Stomach (tissue), 9 donors: Measurements from ENCODE around the gene COG3. TPM values are rescaled to one million over a fixed set of nuclear protein-coding genes. Genes with fewer than 3 reads are reported as not detected.

Experiments used
- DNase-seq, 2 donors: peaks; one replicate each; pipeline versions ENCODE4 v3.0.0 to v3.0.0-alpha.2; 2013 to 2019
- H3K27ac ChIP-seq, 5 donors: fragments of 200-600 bp in 4 of 5; sonication (generic) in 4 of 5; one replicate each; pipeline ENCODE4 v1.5.1; 2013 to 2019; ENCODE audit warnings: mild to moderate bottlenecking in 1 of 5, moderate library complexity in 1 of 5
- H3K27me3 ChIP-seq, 3 donors: fragments of 200-600 bp; sonication (generic); one replicate each; pipeline ENCODE4 v1.5.1; 2017 to 2019; ENCODE audit warnings: mixed run types in 1 of 3
- H3K36me3 ChIP-seq, 4 donors: fragments of 200-600 bp; sonication (generic); 1 replicate in 3 of 4; 2 replicates in 1 of 4; pipeline ENCODE4 v1.5.1; 2016 to 2019
- H3K4me1 ChIP-seq, 4 donors: fragments of 200-600 bp; sonication (generic); one replicate each; pipeline ENCODE4 v1.5.1; 2016 to 2019
- H3K4me3 ChIP-seq, 4 donors: fragments of 200-600 bp; sonication (generic) in 3 of 4; one replicate each; pipeline ENCODE4 v1.5.1; 2016 to 2019; ENCODE audit warnings: mild to moderate bottlenecking in 1 of 4
- H3K9me3 ChIP-seq, 4 donors: fragments of 200-600 bp; sonication (generic); one replicate each; pipeline ENCODE4 v1.5.1; 2016 to 2019
- CTCF ChIP-seq, 7 experiments: fragments of 450-650 bp in 4 of 7; fragments of 200-600 bp in 3 of 7; sonication (generic) in 3 of 7; IDR thresholded peaks; one replicate each; pipeline ENCODE4 v1.5.1; 2016 to 2019; ENCODE audit warnings: antibody characterized with exemption in 7 of 7, control low read depth in 2 of 7, mild to moderate bottlenecking in 1 of 7
- EP300 ChIP-seq: sonication (generic); formaldehyde crosslinking; IDR thresholded peaks from one replicate; pipeline ENCODE4 v1.6.1; 2017; ENCODE audit warnings: antibody characterized with exemption
- POLR2A ChIP-seq, 4 donors: fragments of 450-650 bp; IDR thresholded peaks; one replicate each; pipeline ENCODE4 v1.6.1; 2016; ENCODE audit warnings: antibody characterized with exemption in 4 of 4, control low read depth in 2 of 4, mild to moderate bottlenecking in 1 of 4, moderate library complexity in 1 of 4
- POLR2AphosphoS5 ChIP-seq, 3 donors: sonication (generic); formaldehyde crosslinking; IDR thresholded peaks; one replicate each; pipeline ENCODE4 v1.6.1; 2016; ENCODE audit warnings: antibody characterized with exemption in 3 of 3
- WGBS, 5 donors: extraction: QIAGEN DNeasy Blood & Tissue Kit in 3 of 5; methylation state at CpG; one replicate each; pipeline versions ENCODE4 v1.1.5 to v1.1.7; 2013 to 2018; 5-methylcytosine and 5-hydroxymethylcytosine counted together
- intact Hi-C: fragments of 100-400 bp; cut with DNase I; formaldehyde crosslinking; loops from one replicate; pipeline ENCODE4 v1.15.1; 2023; ENCODE audit warnings: low total_unique reads
- polyA plus RNA-seq, 3 donors: library from polyadenylated mRNA; stranded (reverse); fragments of 200-250 nt; gene quantifications; one replicate each; pipeline ENCODE4 v1.2.3, GENCODE V29; 2013
- total RNA-seq, 5 donors: library from RNA; depleted of rRNA; stranded (reverse); fragments of >200 nt; gene quantifications; one replicate each; pipeline versions ENCODE4 v1.1.0 to v1.2.3, GENCODE V29; 2014 to 2016
- donor health status: healthy with polysubstance abuse.
- donor health status: Bipolar disorder and iron deficiency.
- donor health status: healthy.

The COG3 gene
- total and polyA plus RNA-seq, 8 donors, result 10.4 to 442 (median 39.7) TPM

DNA sequence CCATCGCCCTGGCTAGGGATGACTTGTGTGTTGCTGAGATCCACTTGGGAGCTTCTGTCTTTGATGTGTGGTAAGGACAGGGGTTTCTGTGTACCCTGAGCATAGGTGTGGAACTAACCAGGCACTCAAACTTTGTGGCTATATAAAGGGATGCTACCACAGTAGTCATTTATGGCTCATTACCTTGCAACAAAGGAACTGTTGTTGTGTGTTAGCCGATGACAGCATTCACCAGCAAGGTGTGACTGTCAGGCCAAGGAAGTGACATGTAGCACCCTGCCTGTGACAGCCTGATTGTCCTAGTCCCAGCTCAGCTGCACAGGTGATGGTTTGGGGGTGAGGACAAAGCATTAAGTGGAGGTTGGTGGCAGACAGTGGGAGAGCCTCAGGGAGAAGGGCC is 73.6 kb downstream of the COG3 start:
- 80 to 90% (median 86%) methylated on average over 2 of the region's 2 CpGs for WGBS, 5 donors
- TF ChIP-seq CTCF (IDR thresholded peaks at IDR 0.05) (no peak), POLR2AphosphoS5 (IDR thresholded peaks at IDR 0.05) (no peak), POLR2A (IDR thresholded peaks at IDR 0.05) (no peak), EP300 (no peak)
- Histone ChIP-seq H3K27ac (no peak overlapping the region), H3K36me3 (peaks cover 8 to 42% (median 37%) of the 10 kb centered on the region in 4 donors), H3K4me3 (no peak overlapping the region), H3K27me3 (no peaks in the 10 kb centered on the region), H3K4me1 (no peaks in the 10 kb centered on the region), H3K9me3 (no peaks in the 10 kb centered on the region)
- no peak for DNase-seq
- intact Hi-C loops, result no loop called here

DNA sequence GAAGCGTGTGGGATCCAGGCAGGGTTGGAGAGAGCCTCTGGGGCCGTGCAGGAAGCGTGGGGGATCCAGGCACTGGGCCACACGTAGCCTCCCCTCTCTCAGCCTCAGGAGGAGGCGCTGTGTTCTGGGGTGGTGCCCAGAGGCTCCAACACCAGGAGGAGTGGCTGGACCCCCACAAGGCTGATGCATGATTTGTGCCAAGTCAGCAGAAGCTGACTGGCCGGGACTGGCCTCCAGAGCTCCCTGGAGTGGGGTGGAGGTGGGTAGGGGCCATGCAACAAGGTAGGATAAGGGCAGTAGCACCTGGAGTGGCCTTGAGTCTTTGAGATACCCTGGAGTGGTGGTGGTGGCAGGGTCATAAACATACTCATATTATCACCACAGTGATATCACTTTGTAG is 75.5 kb downstream of the COG3 start:
- 84 to 95% (median 88%) methylated on average over 4 to 6 of the region's 6 CpGs for WGBS, 5 donors
- H3K27me3 ChIP-seq, result no peaks in the 10 kb centered on the region
- H3K27ac ChIP-seq, result no peak overlapping the region
- H3K4me3 ChIP-seq, result no peak overlapping the region
- H3K4me1 ChIP-seq, result no peaks in the 10 kb centered on the region
- no peaks in the 10 kb centered on the region for H3K9me3 ChIP-seq
- DNase-seq, result no peak
- no peak for TF ChIP-seq CTCF (IDR thresholded peaks at IDR 0.05)
- no peak for TF ChIP-seq EP300
- no peak for TF ChIP-seq POLR2A (IDR thresholded peaks at IDR 0.05)
- no peak for TF ChIP-seq POLR2AphosphoS5 (IDR thresholded peaks at IDR 0.05)
- intact Hi-C loops, result no loop called here
- peaks cover 0 to 24% (median 19%) of the 10 kb centered on the region in 4 donors for H3K36me3 ChIP-seq

DNA sequence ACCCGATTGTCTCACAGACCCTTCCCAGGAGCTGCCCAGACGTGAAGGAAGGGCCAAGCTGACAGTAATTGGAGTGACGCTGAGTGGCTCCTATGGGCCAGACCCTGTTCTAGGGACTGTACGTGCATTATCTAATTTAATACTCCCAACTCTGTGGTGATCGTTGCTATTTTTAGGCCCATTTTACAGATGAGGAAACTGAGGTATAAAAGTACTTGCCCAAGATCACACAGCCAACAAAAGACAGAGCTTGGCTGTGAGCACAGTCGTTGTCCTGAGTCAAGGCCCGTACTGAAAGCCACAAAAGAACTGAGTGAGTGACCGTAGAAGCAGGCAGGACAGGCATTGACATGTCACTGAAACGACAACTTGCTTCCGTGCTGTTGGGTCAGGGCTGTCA is 76.1 kb downstream of the COG3 start:
- 88 to 92% (median 91%) methylated on average over 10 of the region's 10 CpGs for WGBS, 5 donors

DNA sequence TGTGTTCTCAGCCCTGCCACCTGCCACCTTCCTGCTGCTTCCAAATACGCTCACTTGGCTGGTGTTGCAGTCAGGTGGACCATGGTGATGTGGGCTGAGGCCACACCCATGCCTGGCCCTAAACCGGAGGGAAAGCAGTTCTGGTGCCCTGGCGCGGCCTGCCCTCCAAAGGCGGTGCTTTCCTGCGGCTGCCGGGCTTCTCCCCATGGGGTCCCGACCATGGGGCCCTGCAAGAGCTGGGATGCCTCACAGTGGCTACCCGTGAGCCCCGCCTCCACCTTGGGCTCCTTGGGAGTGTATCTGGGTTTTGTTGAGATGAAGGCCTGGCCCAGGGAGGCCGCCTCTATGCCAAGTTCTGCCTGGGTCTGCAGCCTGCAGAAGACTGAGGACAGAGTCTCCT is 77.1 kb downstream of the COG3 start:
- 87 to 96% (median 89%) methylated on average over 4 to 11 of the region's 11 CpGs for WGBS, 5 donors

More for the DNA sequence above, 76.1 kb downstream of the COG3 start:
- intact Hi-C loops, result no loop called here
- TF ChIP-seq POLR2A (IDR thresholded peaks at IDR 0.05) (no peak), EP300 (no peak), POLR2AphosphoS5 (IDR thresholded peaks at IDR 0.05) (no peak), CTCF (IDR thresholded peaks at IDR 0.05) (no peak)
- Histone ChIP-seq H3K4me1 (no peaks in the 10 kb centered on the region), H3K36me3 (peaks cover 0 to 17% (median 13%) of the 10 kb centered on the region in 4 donors), H3K4me3 (no peak overlapping the region), H3K9me3 (no peaks in the 10 kb centered on the region), H3K27ac (no peak overlapping the region), H3K27me3 (no peaks in the 10 kb centered on the region)
- no peak for DNase-seq

More for the DNA sequence above, 77.1 kb downstream of the COG3 start:
- no peak for DNase-seq
- TF ChIP-seq POLR2A (IDR thresholded peaks at IDR 0.05) (no peak), CTCF (IDR thresholded peaks at IDR 0.05) (no peak), POLR2AphosphoS5 (IDR thresholded peaks at IDR 0.05) (no peak), EP300 (no peak)
- no peak overlapping the region for H3K4me3 ChIP-seq
- H3K27me3 ChIP-seq, result no peaks in the 10 kb centered on the region
- intact Hi-C loops, result no loop called here
- H3K4me1 ChIP-seq, result no peaks in the 10 kb centered on the region
- H3K36me3 ChIP-seq, result peaks cover 0 to 8% (median 6%) of the 10 kb centered on the region in 4 donors
- H3K9me3 ChIP-seq, result no peaks in the 10 kb centered on the region
- no peak overlapping the region for H3K27ac ChIP-seq
